ENCODE results near the gene ZNF346.

ZNF346 gene

DNA sequence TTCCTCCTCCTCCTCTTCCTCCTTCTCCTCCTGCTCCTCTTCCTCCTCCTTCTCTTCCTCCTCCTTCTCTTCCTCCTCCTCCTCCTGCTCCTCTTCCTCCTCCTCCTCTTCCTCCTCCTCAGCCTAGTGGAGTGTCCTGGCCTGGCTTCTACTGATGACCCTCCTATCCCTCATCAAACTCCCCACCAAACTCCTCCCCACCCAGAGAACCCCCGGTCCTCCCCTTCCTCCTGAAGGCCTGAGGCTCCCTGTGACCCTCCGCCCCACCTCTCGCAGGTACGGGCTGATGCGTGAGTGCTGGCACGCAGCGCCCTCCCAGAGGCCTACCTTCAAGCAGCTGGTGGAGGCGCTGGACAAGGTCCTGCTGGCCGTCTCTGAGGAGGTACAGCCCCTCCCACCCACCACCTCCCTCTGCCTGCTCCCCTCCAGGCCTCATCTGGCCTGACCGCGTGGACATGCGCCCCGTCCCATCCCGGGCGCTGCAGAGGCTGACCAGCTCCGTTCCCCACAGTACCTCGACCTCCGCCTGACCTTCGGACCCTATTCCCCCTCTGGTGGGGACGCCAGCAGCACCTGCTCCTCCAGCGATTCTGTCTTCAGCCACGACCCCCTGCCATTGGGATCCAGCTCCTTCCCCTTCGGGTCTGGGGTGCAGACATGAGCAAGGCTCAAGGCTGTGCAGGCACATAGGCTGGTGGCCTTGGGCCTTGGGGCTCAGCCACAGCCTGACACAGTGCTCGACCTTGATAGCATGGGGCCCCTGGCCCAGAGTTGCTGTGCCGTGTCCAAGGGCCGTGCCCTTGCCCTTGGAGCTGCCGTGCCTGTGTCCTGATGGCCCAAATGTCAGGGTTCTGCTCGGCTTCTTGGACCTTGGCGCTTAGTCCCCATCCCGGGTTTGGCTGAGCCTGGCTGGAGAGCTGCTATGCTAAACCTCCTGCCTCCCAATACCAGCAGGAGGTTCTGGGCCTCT, 74.8 kb downstream of the ZNF346 start:
- H3K4me1 ChIP-seq (ENCODE audit: control insufficient read depth in 2 of 2, insufficient read depth in 2 of 2, low read length in 2 of 2), result peaks cover 12 to 18% of the 10 kb centered on the region in 2 donors
- H3K9me3 ChIP-seq (ENCODE audit: control insufficient read depth in 2 of 2, low read length in 2 of 2), result no peaks in the 10 kb centered on the region
- peak overlapping the region; percentile 7 to 85 for H3K27ac ChIP-seq (ENCODE audit: low read depth in 2 of 2, low read length in 2 of 2)
- H3K27me3 ChIP-seq (ENCODE audit: control insufficient read depth in 2 of 2, insufficient read depth in 2 of 2, low read length in 2 of 2), result peaks cover 0 to 3% of the 10 kb centered on the region in 2 donors
- no peak overlapping the region for H3K9ac ChIP-seq (ENCODE audit: low read depth in 1 of 2, low read length in 2 of 2)
- peaks cover 8 to 11% of the 10 kb centered on the region in 2 donors for H3K36me3 ChIP-seq (ENCODE audit: control insufficient read depth in 2 of 2, insufficient read depth in 2 of 2, low read length in 2 of 2)
- H3K4me3 ChIP-seq (ENCODE audit: low read length in 2 of 2), result no peak overlapping the region

DNA sequence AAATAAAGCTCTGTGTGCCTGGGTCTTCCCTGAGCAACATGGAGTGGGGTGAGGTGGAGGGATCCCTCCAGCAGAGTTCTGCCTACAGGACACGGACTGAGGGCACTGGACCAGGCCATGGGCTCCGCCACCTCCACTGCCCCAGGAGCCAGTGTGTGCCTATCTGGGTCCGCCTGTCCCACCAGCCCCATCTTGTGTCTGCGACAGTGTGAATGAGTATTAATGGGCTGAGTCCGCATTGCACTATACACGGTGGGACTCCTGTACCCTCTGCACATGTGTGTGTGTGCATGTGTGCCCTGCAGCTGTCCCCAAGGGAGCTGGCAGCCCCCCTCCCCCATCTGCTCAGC, 75.6 kb downstream of the ZNF346 start:
- peaks cover 0 to 3% of the 10 kb centered on the region in 2 donors for H3K27me3 ChIP-seq (ENCODE audit: control insufficient read depth in 2 of 2, insufficient read depth in 2 of 2, low read length in 2 of 2)

GRCh38 chr5:177098470-177099141, 76.1 kb downstream of the ZNF346 start:
- peak overlapping the region; percentile 78 to 85 for H3K27ac ChIP-seq (ENCODE audit: low read depth in 2 of 2, low read length in 2 of 2)

More for the DNA sequence above, 75.6 kb downstream of the ZNF346 start:
- H3K36me3 ChIP-seq (ENCODE audit: control insufficient read depth in 2 of 2, insufficient read depth in 2 of 2, low read length in 2 of 2), result peaks cover 2 to 4% of the 10 kb centered on the region in 2 donors
- H3K4me1 ChIP-seq (ENCODE audit: control insufficient read depth in 2 of 2, insufficient read depth in 2 of 2, low read length in 2 of 2), result peaks cover 12 to 18% of the 10 kb centered on the region in 2 donors
- peak overlapping the region; percentile 78 to 85 for H3K27ac ChIP-seq (ENCODE audit: low read depth in 2 of 2, low read length in 2 of 2)
- no peaks in the 10 kb centered on the region for H3K9me3 ChIP-seq (ENCODE audit: control insufficient read depth in 2 of 2, low read length in 2 of 2)
- no peak overlapping the region for H3K9ac ChIP-seq (ENCODE audit: low read depth in 1 of 2, low read length in 2 of 2)
- no peak overlapping the region for H3K4me3 ChIP-seq (ENCODE audit: low read length in 2 of 2)

DNA sequence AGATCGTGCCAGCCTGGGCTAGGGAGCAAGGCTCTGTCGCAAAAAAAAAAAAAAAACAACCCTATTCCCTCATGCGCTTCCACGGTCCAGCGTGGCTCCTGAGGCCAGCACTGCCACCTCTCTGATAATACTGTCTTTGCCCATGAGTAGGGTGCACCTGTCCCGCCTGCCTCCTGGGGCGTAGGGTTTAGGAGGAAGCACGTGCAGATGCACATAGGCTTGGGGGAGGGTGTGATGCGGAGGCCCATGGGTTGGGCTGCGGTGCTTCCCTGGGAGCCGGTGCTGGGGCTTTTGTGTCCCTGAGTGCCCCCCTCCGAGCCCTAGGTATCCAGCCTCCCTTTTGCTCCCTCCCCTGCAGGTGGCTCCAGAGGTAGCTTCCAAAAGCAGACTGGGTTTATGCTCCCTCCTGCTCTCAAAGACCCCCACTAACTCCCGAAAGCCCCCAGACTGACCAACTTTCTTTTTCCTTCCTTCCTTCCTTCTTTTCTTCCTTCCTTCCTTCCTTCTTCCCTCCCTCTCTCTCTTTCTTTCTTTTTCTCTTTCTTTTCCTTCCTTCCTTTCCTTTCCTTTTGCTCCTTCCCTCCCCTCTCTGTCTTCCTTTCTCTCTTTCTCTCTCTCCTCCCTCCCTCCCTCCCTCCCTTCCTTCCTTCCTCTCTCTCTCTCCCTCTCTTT, 77.1 kb downstream of the ZNF346 start:
- Histone ChIP-seq H3K9me3 (ENCODE audit: control insufficient read depth in 2 of 2, low read length in 2 of 2) (no peaks in the 10 kb centered on the region), H3K27me3 (ENCODE audit: control insufficient read depth in 2 of 2, insufficient read depth in 2 of 2, low read length in 2 of 2) (peaks cover 0 to 3% of the 10 kb centered on the region in 2 donors), H3K36me3 (ENCODE audit: control insufficient read depth in 2 of 2, insufficient read depth in 2 of 2, low read length in 2 of 2) (peaks cover 0 to 2% of the 10 kb centered on the region in 2 donors), H3K4me1 (ENCODE audit: control insufficient read depth in 2 of 2, insufficient read depth in 2 of 2, low read length in 2 of 2) (peaks cover 12 to 18% of the 10 kb centered on the region in 2 donors), H3K4me3 (ENCODE audit: low read length in 2 of 2) (no peak overlapping the region), H3K9ac (ENCODE audit: low read depth in 1 of 2, low read length in 2 of 2) (no peak overlapping the region), H3K27ac (ENCODE audit: low read depth in 2 of 2, low read length in 2 of 2) (no peak overlapping the region)

More at GRCh38 chr5:177098470-177099141, 76.1 kb downstream of the ZNF346 start:
- Histone ChIP-seq H3K9ac (ENCODE audit: low read depth in 1 of 2, low read length in 2 of 2) (peak overlapping the region; percentile 47 to 51), H3K4me3 (ENCODE audit: low read length in 2 of 2) (no peak overlapping the region), H3K9me3 (ENCODE audit: control insufficient read depth in 2 of 2, low read length in 2 of 2) (no peaks in the 10 kb centered on the region), H3K36me3 (ENCODE audit: control insufficient read depth in 2 of 2, insufficient read depth in 2 of 2, low read length in 2 of 2) (peaks cover under 1 to 2% of the 10 kb centered on the region in 2 donors), H3K4me1 (ENCODE audit: control insufficient read depth in 2 of 2, insufficient read depth in 2 of 2, low read length in 2 of 2) (peaks cover 12 to 18% of the 10 kb centered on the region in 2 donors), H3K27me3 (ENCODE audit: control insufficient read depth in 2 of 2, insufficient read depth in 2 of 2, low read length in 2 of 2) (peaks cover 0 to 3% of the 10 kb centered on the region in 2 donors)

DNA sequence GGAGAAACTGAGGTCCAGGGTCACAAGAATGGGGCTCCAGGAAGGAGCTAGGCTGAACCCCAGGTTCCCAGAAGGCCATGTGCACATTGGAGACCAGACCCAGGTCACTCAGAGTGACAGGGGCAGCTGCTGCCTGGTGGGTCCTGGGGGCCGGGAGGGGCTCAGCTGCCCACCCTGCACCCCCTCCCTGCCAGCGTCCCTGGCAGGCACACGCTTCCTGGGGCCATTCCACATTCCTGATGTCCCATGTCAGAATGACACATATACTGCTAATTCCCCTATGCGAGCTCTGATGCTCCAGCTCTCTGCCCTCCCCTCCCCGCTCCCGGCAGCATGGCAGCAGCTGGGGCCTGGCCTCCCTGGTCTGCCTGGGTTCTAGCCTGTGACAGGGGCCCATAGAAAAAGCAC, 78.2 kb downstream of the ZNF346 start:
- Histone ChIP-seq H3K27ac (ENCODE audit: low read depth in 2 of 2, low read length in 2 of 2) (no peak overlapping the region), H3K9me3 (ENCODE audit: control insufficient read depth in 2 of 2, low read length in 2 of 2) (no peaks in the 10 kb centered on the region), H3K27me3 (ENCODE audit: control insufficient read depth in 2 of 2, insufficient read depth in 2 of 2, low read length in 2 of 2) (peaks cover 0 to 3% of the 10 kb centered on the region in 2 donors), H3K4me1 (ENCODE audit: control insufficient read depth in 2 of 2, insufficient read depth in 2 of 2, low read length in 2 of 2) (peaks cover 9 to 18% of the 10 kb centered on the region in 2 donors), H3K4me3 (ENCODE audit: low read length in 2 of 2) (no peak overlapping the region), H3K9ac (ENCODE audit: low read depth in 1 of 2, low read length in 2 of 2) (no peak overlapping the region), H3K36me3 (ENCODE audit: control insufficient read depth in 2 of 2, insufficient read depth in 2 of 2, low read length in 2 of 2) (peaks cover 0 to 2% of the 10 kb centered on the region in 2 donors)

DNA sequence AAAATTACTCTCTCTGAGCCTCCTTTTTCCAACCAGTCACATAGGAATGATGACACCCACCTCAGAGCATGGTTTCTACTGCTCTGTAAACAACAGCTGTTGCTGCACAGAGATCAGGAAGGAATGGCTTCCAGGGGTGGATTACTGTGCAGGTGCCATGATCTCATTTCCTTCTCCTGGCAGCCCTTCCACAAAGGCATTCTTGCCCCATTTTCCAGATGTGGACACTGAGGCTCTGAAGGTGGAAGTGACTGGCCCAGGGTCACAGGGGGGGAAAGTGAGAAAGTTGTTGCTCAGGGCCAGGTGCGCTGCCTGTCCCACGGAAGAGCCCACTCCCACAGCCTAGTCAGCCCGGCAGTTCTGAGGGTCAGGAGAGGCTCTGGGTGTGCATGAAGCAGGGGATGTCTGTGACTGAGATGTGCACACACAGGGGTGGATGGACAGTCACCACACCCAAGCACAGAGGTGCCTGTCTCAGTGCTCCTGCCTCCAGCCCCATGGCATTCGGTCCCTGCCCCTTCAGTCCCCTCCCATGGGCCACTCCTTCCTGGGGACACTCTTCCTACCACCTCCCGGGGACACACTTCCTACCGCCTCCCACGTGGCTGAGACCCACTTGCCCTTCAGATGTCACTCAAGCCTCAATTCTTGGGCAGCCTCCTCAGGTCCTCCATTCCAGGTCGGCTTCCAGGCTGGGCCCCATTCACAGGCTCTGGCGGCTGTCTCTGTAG, 81.2 kb downstream of the ZNF346 start:
- Histone ChIP-seq H3K4me1 (ENCODE audit: control insufficient read depth in 2 of 2, insufficient read depth in 2 of 2, low read length in 2 of 2) (peaks cover 4 to 11% of the 10 kb centered on the region in 2 donors), H3K27me3 (ENCODE audit: control insufficient read depth in 2 of 2, insufficient read depth in 2 of 2, low read length in 2 of 2) (peaks cover 0 to 3% of the 10 kb centered on the region in 2 donors), H3K9me3 (ENCODE audit: control insufficient read depth in 2 of 2, low read length in 2 of 2) (no peaks in the 10 kb centered on the region), H3K9ac (ENCODE audit: low read depth in 1 of 2, low read length in 2 of 2) (no peak overlapping the region), H3K4me3 (ENCODE audit: low read length in 2 of 2) (no peak overlapping the region), H3K36me3 (ENCODE audit: control insufficient read depth in 2 of 2, insufficient read depth in 2 of 2, low read length in 2 of 2) (no peaks in the 10 kb centered on the region), H3K27ac (ENCODE audit: low read depth in 2 of 2, low read length in 2 of 2) (no peak overlapping the region)

- H3K4me1 ChIP-seq (ENCODE audit: control insufficient read depth in 2 of 2, insufficient read depth in 2 of 2, low read length in 2 of 2), result peaks cover 0 to 2% of the 10 kb centered on the region in 2 donors
- H3K36me3 ChIP-seq (ENCODE audit: control insufficient read depth in 2 of 2, insufficient read depth in 2 of 2, low read length in 2 of 2), result no peaks in the 10 kb centered on the region
- no peaks in the 10 kb centered on the region for H3K27me3 ChIP-seq (ENCODE audit: control insufficient read depth in 2 of 2, insufficient read depth in 2 of 2, low read length in 2 of 2)
- no peak overlapping the region for H3K27ac ChIP-seq (ENCODE audit: low read depth in 2 of 2, low read length in 2 of 2)
- H3K9me3 ChIP-seq (ENCODE audit: control insufficient read depth in 2 of 2, low read length in 2 of 2), result no peaks in the 10 kb centered on the region
- H3K9ac ChIP-seq (ENCODE audit: low read depth in 1 of 2, low read length in 2 of 2), result no peak overlapping the region
- no peak overlapping the region for H3K4me3 ChIP-seq (ENCODE audit: low read length in 2 of 2)
Measured at GRCh38 chr5:177105691-177106476, 83.4 kb downstream of the ZNF346 start.

DNA sequence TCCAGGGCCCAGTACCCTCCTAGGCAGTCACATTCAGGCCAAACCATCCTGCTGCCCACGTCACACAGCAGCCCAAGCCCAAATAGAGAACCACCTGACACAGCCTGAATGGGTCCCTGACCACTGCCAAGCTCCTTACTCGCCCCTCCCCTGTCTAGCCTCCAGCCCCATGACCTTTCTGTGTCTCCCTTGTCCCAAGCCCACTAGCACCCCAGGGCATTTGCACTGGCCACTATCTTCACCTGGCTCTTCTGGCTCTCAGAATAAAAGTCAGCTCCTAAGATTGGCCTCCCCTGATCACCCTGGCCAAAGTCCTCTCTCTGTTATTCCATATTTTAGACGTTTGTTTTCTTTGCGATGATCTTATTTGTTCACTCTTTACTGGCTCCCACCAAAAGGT, 84.7 kb downstream of the ZNF346 start:
- Histone ChIP-seq H3K27me3 (ENCODE audit: control insufficient read depth in 2 of 2, insufficient read depth in 2 of 2, low read length in 2 of 2) (no peaks in the 10 kb centered on the region), H3K9me3 (ENCODE audit: control insufficient read depth in 2 of 2, low read length in 2 of 2) (no peaks in the 10 kb centered on the region), H3K4me3 (ENCODE audit: low read length in 2 of 2) (no peak overlapping the region), H3K4me1 (ENCODE audit: control insufficient read depth in 2 of 2, insufficient read depth in 2 of 2, low read length in 2 of 2) (peaks cover 2 to 6% of the 10 kb centered on the region in 2 donors), H3K9ac (ENCODE audit: low read depth in 1 of 2, low read length in 2 of 2) (no peak overlapping the region), H3K36me3 (ENCODE audit: control insufficient read depth in 2 of 2, insufficient read depth in 2 of 2, low read length in 2 of 2) (no peaks in the 10 kb centered on the region), H3K27ac (ENCODE audit: low read depth in 2 of 2, low read length in 2 of 2) (no peak overlapping the region)

DNA sequence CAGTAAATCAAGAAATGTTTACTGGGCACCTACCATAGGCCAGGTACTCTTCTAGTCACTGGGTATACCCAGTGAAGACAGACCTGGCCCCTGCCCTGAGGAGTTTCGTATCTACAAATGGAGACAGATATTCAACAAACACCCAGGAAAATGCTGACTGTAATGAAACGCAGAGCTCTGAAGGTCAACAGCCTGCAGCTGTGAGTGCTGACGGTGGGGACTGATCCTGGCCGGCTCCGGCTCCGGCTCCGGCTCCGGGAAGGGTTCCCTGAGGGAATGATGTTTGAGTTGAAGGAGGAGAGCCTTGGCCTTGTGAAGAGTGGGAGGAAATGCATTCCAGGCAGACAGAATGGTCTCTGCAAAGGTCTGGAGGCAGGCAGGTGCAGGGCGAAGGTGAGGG, 87.3 kb downstream of the ZNF346 start:
- Histone ChIP-seq H3K27ac (ENCODE audit: low read depth in 2 of 2, low read length in 2 of 2) (no peak overlapping the region), H3K4me1 (ENCODE audit: control insufficient read depth in 2 of 2, insufficient read depth in 2 of 2, low read length in 2 of 2) (peaks cover 2 to 6% of the 10 kb centered on the region in 2 donors), H3K9me3 (ENCODE audit: control insufficient read depth in 2 of 2, low read length in 2 of 2) (no peaks in the 10 kb centered on the region), H3K36me3 (ENCODE audit: control insufficient read depth in 2 of 2, insufficient read depth in 2 of 2, low read length in 2 of 2) (no peaks in the 10 kb centered on the region), H3K4me3 (ENCODE audit: low read length in 2 of 2) (no peak overlapping the region), H3K27me3 (ENCODE audit: control insufficient read depth in 2 of 2, insufficient read depth in 2 of 2, low read length in 2 of 2) (no peaks in the 10 kb centered on the region), H3K9ac (ENCODE audit: low read depth in 1 of 2, low read length in 2 of 2) (no peak overlapping the region)
